Ishikawa (cell line): ENCODE measurements around the gene MBNL1.

ENCODE experiments used
- CEBPB ChIP-seq: IDR thresholded peaks from 2 replicates; pipeline ENCODE4 v1.6.1; 2012
- CREB1 ChIP-seq: IDR thresholded peaks from 2 replicates; pipeline ENCODE4 v1.6.1; 2012; ENCODE audit warnings: low read depth
- EGR1 ChIP-seq: IDR thresholded peaks from 2 replicates; pipeline ENCODE4 v1.6.1; 2012
- EP300 ChIP-seq: IDR thresholded peaks from 2 replicates; pipeline ENCODE4 v1.6.1; 2012; ENCODE audit warnings: borderline replicate concordance
- FOXM1 ChIP-seq: IDR thresholded peaks from 2 replicates; pipeline ENCODE4 v1.6.1; 2012; ENCODE audit warnings: low read depth, borderline replicate concordance
- NFIC ChIP-seq: IDR thresholded peaks from 2 replicates; pipeline ENCODE4 v1.6.1; 2012
- RAD21 ChIP-seq: IDR thresholded peaks from 2 replicates; pipeline ENCODE4 v1.6.1; 2012; ENCODE audit warnings: low read depth
- REST ChIP-seq: IDR thresholded peaks from 2 replicates; pipeline ENCODE4 v1.6.1; 2012; ENCODE audit warnings: low read depth, mild to moderate bottlenecking
- TAF1 ChIP-seq: IDR thresholded peaks from 2 replicates; pipeline ENCODE4 v1.6.1; 2012; ENCODE audit warnings: low read depth, mild to moderate bottlenecking
- TCF12 ChIP-seq: IDR thresholded peaks from 2 replicates; pipeline ENCODE4 v1.6.1; 2012; ENCODE audit warnings: low read depth
- TEAD4 ChIP-seq: IDR thresholded peaks from 2 replicates; pipeline ENCODE4 v1.6.1; 2012
- YY1 ChIP-seq: IDR thresholded peaks from 2 replicates; pipeline ENCODE4 v1.6.1; 2012; ENCODE audit warnings: low read depth
- ZBTB7A ChIP-seq: IDR thresholded peaks from 2 replicates; pipeline ENCODE4 v1.6.1; 2012; ENCODE audit warnings: low read depth
- TF ChIP-seq, protein P1 (sequence below): IDR thresholded peaks from 2 replicates; pipeline ENCODE4 v1.6.1; 2012

DNA sequence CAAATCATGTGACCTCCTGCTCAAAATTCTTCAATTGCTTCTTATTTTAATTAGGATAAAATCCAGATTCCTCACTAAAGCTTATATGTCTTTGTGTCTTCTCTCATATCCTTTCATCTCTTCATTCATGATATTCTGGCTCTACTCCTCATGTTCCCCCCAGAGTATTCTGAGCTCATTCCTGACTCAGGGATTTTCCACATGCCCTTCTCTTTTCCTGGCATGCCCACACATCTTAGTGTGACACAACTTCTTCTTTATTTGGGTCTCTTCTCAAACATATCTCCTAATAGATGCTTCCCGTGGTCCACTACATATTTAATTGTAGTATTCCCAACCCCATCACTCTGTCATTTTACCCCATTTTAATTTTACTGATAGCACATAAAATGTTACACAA lies 15.2 kb upstream of the MBNL1 start:
- TF ChIP-seq YY1 (no peak), TCF12 (no peak), EP300 (no peak), CREB1 (no peak), NFIC (no peak), EGR1 (no peak), RAD21 (no peak), TAF1 (no peak), TEAD4 (no peak), REST (no peak), CEBPB (no peak), ZBTB7A (no peak), FOXM1 (no peak)
- TF ChIP-seq, protein P1, sequence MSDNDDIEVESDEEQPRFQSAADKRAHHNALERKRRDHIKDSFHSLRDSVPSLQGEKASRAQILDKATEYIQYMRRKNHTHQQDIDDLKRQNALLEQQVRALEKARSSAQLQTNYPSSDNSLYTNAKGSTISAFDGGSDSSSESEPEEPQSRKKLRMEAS: no peak
